Cardiac muscle cell (in vitro differentiated cells and primary cell): ENCODE results near the gene ZBTB32. TPM values are rescaled to one million over a fixed set of nuclear protein-coding genes. Genes with fewer than 3 reads are reported as not detected.

Experiments
- DNase-seq, 2 donors: peaks; one replicate each; pipeline versions ENCODE4 v3.0.0 to v3.0.0-alpha.2; 2010 to 2017; ENCODE audit warnings: low read depth in 1 of 2, low spot score in 1 of 2
- H3K27ac ChIP-seq: fragments of 200-600 bp; sonication (generic); 2 replicates; pipeline ENCODE4 v1.5.1; 2016
- H3K27me3 ChIP-seq: fragments of 200-600 bp; sonication (generic); 2 replicates; pipeline ENCODE4 v1.6.0; 2016; ENCODE audit warnings: control low read depth
- H3K36me3 ChIP-seq: fragments of 200-600 bp; sonication (generic); 2 replicates; pipeline ENCODE4 v1.5.1; 2016; ENCODE audit warnings: control low read depth
- H3K4me1 ChIP-seq: fragments of 200-600 bp; sonication (generic); 2 replicates; pipeline ENCODE4 v1.8.1; 2017; ENCODE audit warnings: low read depth, mild to moderate bottlenecking, mixed run types
- H3K4me3 ChIP-seq: fragments of 200-600 bp; sonication (generic); 2 replicates; pipeline ENCODE4 v1.5.1; 2016; ENCODE audit warnings: mild to moderate bottlenecking
- H3K9me3 ChIP-seq: fragments of 200-600 bp; sonication (generic); 2 replicates; pipeline ENCODE4 v1.5.1; 2017; ENCODE audit warnings: low read depth, mild to moderate bottlenecking, control low read depth
- CTCF ChIP-seq: IDR thresholded peaks from 2 replicates; pipeline ENCODE4 v1.5.1; 2012; ENCODE audit warnings: low read depth, mild to moderate bottlenecking, low read length
- polyA plus RNA-seq: library from polyadenylated mRNA; unstranded; fragments of >200 nt; fragmentation: Nextera tagmentation; extraction: Ambion mirVana; gene quantifications from 2 replicates; pipeline ENCODE4 v1.2.1, GENCODE V29; 2016
- total RNA-seq: library from RNA; depleted of rRNA; stranded (reverse); fragments of >200 nt; gene quantifications from 2 replicates; pipeline ENCODE4 v1.2.3, GENCODE V29; 2016

Gene ZBTB32
- total and polyA plus RNA-seq, 2 experiments from 2014 or later, result 0.53 TPM; not detected in 1

- Histone ChIP-seq H3K9me3 (no peaks in the 10 kb centered on the region), H3K27me3 (no peaks in the 10 kb centered on the region), H3K4me3 (no peak overlapping the region), H3K4me1 (peaks cover 3% of the 10 kb centered on the region), H3K27ac (no peak overlapping the region), H3K36me3 (peaks cover 21% of the 10 kb centered on the region)
- no peak for DNase-seq
- TF ChIP-seq CTCF, result peak; percentile 2
These were observed 32.8 kb downstream of the ZBTB32 start for GRCh38 chr19:35736913-35737886.

GRCh38 chr19:35738021-35738886 is 33.9 kb downstream of the ZBTB32 start:
- Histone ChIP-seq H3K36me3 (peaks cover 16% of the 10 kb centered on the region), H3K9me3 (no peaks in the 10 kb centered on the region), H3K27ac (no peak overlapping the region), H3K4me3 (no peak overlapping the region), H3K27me3 (no peaks in the 10 kb centered on the region), H3K4me1 (peaks cover 3% of the 10 kb centered on the region)
- TF ChIP-seq CTCF, result no peak
- DNase-seq, result no peak

GRCh38 chr19:35738887-35739229 is 34.5 kb downstream of the ZBTB32 start:
- TF ChIP-seq CTCF, result no peak
- Histone ChIP-seq H3K27ac (no peak overlapping the region), H3K36me3 (peaks cover 15% of the 10 kb centered on the region), H3K27me3 (no peaks in the 10 kb centered on the region), H3K4me1 (peaks cover 3% of the 10 kb centered on the region), H3K9me3 (no peaks in the 10 kb centered on the region), H3K4me3 (no peak overlapping the region)
- DNase-seq, result no peak

GRCh38 chr19:35739275-35740107 is 35.1 kb downstream of the ZBTB32 start:
- H3K27ac ChIP-seq, result no peak overlapping the region
- H3K36me3 ChIP-seq, result peaks cover 11% of the 10 kb centered on the region
- TF ChIP-seq CTCF, result no peak

GRCh38 chr19:35740108-35740422 is 35.7 kb downstream of the ZBTB32 start:
- Histone ChIP-seq H3K4me1 (peaks cover 3% of the 10 kb centered on the region), H3K27ac (peak overlapping the region; percentile 25), H3K27me3 (no peaks in the 10 kb centered on the region), H3K36me3 (peaks cover 11% of the 10 kb centered on the region), H3K4me3 (peak overlapping the region; percentile 57), H3K9me3 (no peaks in the 10 kb centered on the region)
- TF ChIP-seq CTCF, result no peak
- no peak for DNase-seq

More at GRCh38 chr19:35739275-35740107, 35.1 kb downstream of the ZBTB32 start:
- Histone ChIP-seq H3K27me3 (no peaks in the 10 kb centered on the region), H3K9me3 (no peaks in the 10 kb centered on the region), H3K4me1 (peaks cover 3% of the 10 kb centered on the region), H3K4me3 (peak overlapping the region; percentile 57)
- no peak for DNase-seq
